NCI-H510A (cell line): ENCODE measurements around the gene NADSYN1.

Experiments
- DNase-seq: peaks from one replicate; lab custom pipeline; 2025; lab: John Stamatoyannopoulos, UW

NADSYN1 gene

GRCh38 chr11:71491531-71491930 is 38.5 kb downstream of the NADSYN1 start:
- no peak for DNase-seq

GRCh38 chr11:71491940-71492339 is 38.9 kb downstream of the NADSYN1 start:
- DNase-seq = no peak

- no peak for DNase-seq
These were observed 42.6 kb downstream of the NADSYN1 start for GRCh38 chr11:71495286-71496230.

- DNase-seq = no peak
These were observed 43.4 kb downstream of the NADSYN1 start for GRCh38 chr11:71496421-71496820.

- no peak for DNase-seq
These were observed 45.1 kb downstream of the NADSYN1 start for GRCh38 chr11:71498091-71498490.

GRCh38 chr11:71499125-71499524 is 46.1 kb downstream of the NADSYN1 start:
- DNase-seq = no peak

- no peak for DNase-seq
These were observed 46.5 kb downstream of the NADSYN1 start for GRCh38 chr11:71499546-71499945.

- DNase-seq = no peak
These were observed 47.6 kb downstream of the NADSYN1 start for GRCh38 chr11:71500601-71501021.

- DNase-seq = no peak
These were observed 48.3 kb downstream of the NADSYN1 start for GRCh38 chr11:71501071-71501985.

GRCh38 chr11:71502026-71502425 is 49.0 kb downstream of the NADSYN1 start:
- DNase-seq = no peak

- no peak for DNase-seq
These were observed 50.0 kb downstream of the NADSYN1 start for GRCh38 chr11:71502871-71503435.

- DNase-seq = no peak
These were observed 51.5 kb downstream of the NADSYN1 start for GRCh38 chr11:71504531-71504930.

- no peak for DNase-seq
These were observed 52.0 kb downstream of the NADSYN1 start for GRCh38 chr11:71505001-71505400.

- DNase-seq = no peak
These were observed 52.8 kb downstream of the NADSYN1 start for GRCh38 chr11:71505781-71506180.

GRCh38 chr11:71507102-71507501 is 54.1 kb downstream of the NADSYN1 start:
- no peak for DNase-seq

- no peak for DNase-seq
These were observed 65.8 kb downstream of the NADSYN1 start for GRCh38 chr11:71518506-71519471.

- DNase-seq = no peak
These were observed 66.5 kb downstream of the NADSYN1 start for GRCh38 chr11:71519546-71519945.

- DNase-seq = no peak
These were observed 72.4 kb downstream of the NADSYN1 start for GRCh38 chr11:71525188-71525937.

- no peak for DNase-seq
These were observed 73.0 kb downstream of the NADSYN1 start for GRCh38 chr11:71525938-71526495.
